A549 (cell line): ENCODE measurements around the gene MAST2.

Experiments
- CTCF ChIP-seq: fragments of >200 bp; sonication (Bioruptor Twin); formaldehyde crosslinking; IDR thresholded peaks from 3 replicates; pipeline ENCODE4 v1.5.1; 2016
- EP300 ChIP-seq, 2 experiments: fragments of >200 bp; sonication (Bioruptor Twin); formaldehyde crosslinking; IDR thresholded peaks; 2 replicates in 1 of 2; 3 replicates in 1 of 2; pipeline ENCODE4 v1.6.1; 2016 to 2017
- POLR2A ChIP-seq: IDR thresholded peaks from 2 replicates; pipeline ENCODE4 v1.6.1; 2012; ENCODE audit warnings: mild to moderate bottlenecking, low read length

- TF ChIP-seq POLR2A (no peak), CTCF (no peak), EP300 (IDR thresholded peaks at IDR 0.05) (no peak)
Measured at GRCh38 chr1:45989249-45989648, 185.8 kb downstream of the MAST2 start.
